ENCODE measurements around the gene SARS1. TPM values are rescaled to one million over a fixed set of nuclear protein-coding genes. Genes with fewer than 3 reads are reported as not detected.

The SARS1 gene
- total and polyA plus RNA-seq, 2 of the 13 experiments (the other 11 are each of a cell fraction or from before 2014, with no cell fraction given) = 103 to 134 TPM

GRCh38 chr1:109274533-109275476 is 61.1 kb downstream of the SARS1 start:
- Histone ChIP-seq H4K20me1 (ENCODE audit: insufficient read depth, low read length) (no peaks in the 10 kb centered on the region), H3K4me1 (ENCODE audit: insufficient read depth, low read length) (peaks cover 68% of the 10 kb centered on the region), H3K9me3 (ENCODE audit: low read length) (no peaks in the 10 kb centered on the region), H3K27ac (ENCODE audit: extremely low read length, insufficient read depth, low read length) (peak overlapping the region; percentile 66), H3K4me2 (ENCODE audit: low read depth, low read length) (peak overlapping the region; percentile 68), H3K9ac (ENCODE audit: insufficient read depth, low read depth, low read length) (peak overlapping the region; percentile 61), H3K27me3 (ENCODE audit: control insufficient read depth in 1 of 2, insufficient read depth in 2 of 2, low read length in 2 of 2) (no peaks in the 10 kb centered on the region), H3K79me2 (ENCODE audit: insufficient read depth, low read length) (no peaks in the 10 kb centered on the region), H2AFZ (ENCODE audit: low read length) (no peak overlapping the region), H3K36me3 (replicated peaks in 1 of 2; ENCODE audit: control insufficient read depth in 1 of 2, insufficient read depth in 2 of 2, low read length in 2 of 2) (peaks cover 3 to 7% of the 10 kb centered on the region in 2 experiments; a peak in 2 of 5 replicates), H3K4me3 (replicated peaks in 1 of 3; ENCODE audit: insufficient read depth in 1 of 3, low read depth in 2 of 3, low read length in 3 of 3) (peak overlapping the region; percentile 26 to 60 (median 33); a peak in 5 of 6 replicates)
- ATAC-seq (peak; percentile 82), DNase-seq (ENCODE audit: low spot score) (peak; percentile 93), FAIRE-seq (peak; percentile 97)
- intact Hi-C loops (cut with micrococcal nuclease; ENCODE audit: unreplicated experiment) = loop anchor here (1.0 to 10.0 kb wide), 3 partner anchors 8 to 70 kb away; partner anchors contain the start of gene PSRC1
- TSS peak; percentile 69 for BruUV-seq (replicated peaks)
- WGBS (ENCODE audit: low lambda C conversion rate) = 2% methylated on average over 12 of the region's 24 CpGs
- CTCF ChIA-PET (ENCODE audit: low intra/inter-chr PET ratio, low total read pairs) = interaction anchor here (2.5 kb wide), 1 partner anchor 11 kb away, joined by 12 read pairs; no protein-coding TSS in a partner anchor
- POLR2A ChIA-PET = interaction anchor here (0.8 to 3.3 kb wide), 4 partner anchors 25 to 124 kb away, joined by 3 to 25 read pairs (median 6); partner anchors contain the start of genes MYBPHL and SORT1
- in situ Hi-C loops (cut with HindIII; ENCODE audit: extremely low pct_ligation_motif_present, low pct_unique_long_range_greater_than_20kb) = loop anchor here (5.0 kb wide), 1 partner anchor 47 kb away; no protein-coding TSS in a partner anchor
- TF ChIP-seq, protein P1, sequence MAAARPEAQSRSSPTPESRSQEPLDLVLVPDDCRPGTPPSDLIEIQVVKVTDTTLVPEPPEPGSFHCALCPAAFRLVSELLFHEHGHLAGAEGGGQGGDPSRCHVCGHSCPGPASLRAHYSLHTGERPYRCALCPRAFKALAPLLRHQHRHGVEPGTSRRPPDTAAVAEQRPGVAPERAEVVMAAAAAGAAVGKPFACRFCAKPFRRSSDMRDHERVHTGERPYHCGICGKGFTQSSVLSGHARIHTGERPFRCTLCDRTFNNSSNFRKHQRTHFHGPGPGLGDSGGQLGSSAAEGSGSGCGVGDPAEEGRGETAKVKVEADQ (CRISPR knock-in tag; IDR thresholded peaks at IDR 0.05; ENCODE audit: borderline replicate concordance) = peak; percentile 38; the same call in 1 of the 2 replicates
- TF ChIP-seq NFRKB (IDR thresholded peaks at IDR 0.05) = no peak
- no peak for TF ChIP-seq ZNF446 (CRISPR knock-in tag; IDR thresholded peaks at IDR 0.05)
- no peak for TF ChIP-seq ZSCAN29 (CRISPR knock-in tag; conservative IDR thresholded peaks at IDR 0.05)
- TF ChIP-seq PRDM15 (CRISPR knock-in tag; IDR thresholded peaks at IDR 0.05) = no peak
- TF ChIP-seq HMGXB3 (CRISPR knock-in tag; IDR thresholded peaks at IDR 0.05; ENCODE audit: borderline replicate concordance) = no peak
- TF ChIP-seq XBP1 (CRISPR knock-in tag; IDR thresholded peaks at IDR 0.05) = no peak
- TF ChIP-seq TSC22D2 (CRISPR knock-in tag; IDR thresholded peaks at IDR 0.05; ENCODE audit: borderline replicate concordance) = peak; percentile 57; the same call in 1 of the 2 replicates
- peak; percentile 86 for TF ChIP-seq MTA1 (CRISPR knock-in tag; IDR thresholded peaks at IDR 0.05; ENCODE audit: borderline replicate concordance)
- no peak for TF ChIP-seq ZNF629 (CRISPR knock-in tag; conservative IDR thresholded peaks at IDR 0.05)

Data from HepG2 (cell line).